ENCODE results near the gene RHBDD1. TPM values are rescaled to one million over a fixed set of nuclear protein-coding genes. Genes with fewer than 3 reads are reported as not detected.

RHBDD1 gene
- total RNA-seq, 1 donor from 2014 or later = 30.0 TPM

DNA sequence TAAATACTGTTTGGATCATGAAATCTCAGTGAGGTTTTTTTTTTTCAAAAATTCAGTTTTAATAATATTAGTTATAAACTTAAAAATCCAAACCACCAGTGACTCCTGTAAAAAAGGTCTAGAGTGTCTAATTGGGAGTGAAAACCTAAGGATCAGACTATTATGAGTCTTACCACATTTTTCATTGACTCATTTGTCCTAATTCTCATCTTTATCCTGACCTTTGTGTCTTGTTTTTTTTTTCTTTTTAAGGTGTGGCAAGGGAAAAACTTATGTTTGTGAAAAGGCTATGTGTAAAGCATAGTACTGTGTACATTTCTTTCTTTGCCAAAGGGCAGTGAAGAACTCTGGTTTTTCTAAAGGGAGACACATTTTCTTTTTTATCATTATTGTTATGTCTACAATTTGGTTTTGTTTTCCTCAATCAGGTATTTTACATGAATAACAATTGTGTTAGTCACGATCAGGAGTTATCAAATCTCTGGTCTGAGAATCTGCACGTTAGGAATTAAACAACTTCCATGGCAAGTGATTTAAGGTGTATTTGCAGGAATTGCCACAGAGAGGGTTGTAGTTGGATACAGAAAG is 52.6 kb downstream of the RHBDD1 start:
- no peak for DNase-seq (ENCODE audit: low spot score)
- TF ChIP-seq, protein P1, sequence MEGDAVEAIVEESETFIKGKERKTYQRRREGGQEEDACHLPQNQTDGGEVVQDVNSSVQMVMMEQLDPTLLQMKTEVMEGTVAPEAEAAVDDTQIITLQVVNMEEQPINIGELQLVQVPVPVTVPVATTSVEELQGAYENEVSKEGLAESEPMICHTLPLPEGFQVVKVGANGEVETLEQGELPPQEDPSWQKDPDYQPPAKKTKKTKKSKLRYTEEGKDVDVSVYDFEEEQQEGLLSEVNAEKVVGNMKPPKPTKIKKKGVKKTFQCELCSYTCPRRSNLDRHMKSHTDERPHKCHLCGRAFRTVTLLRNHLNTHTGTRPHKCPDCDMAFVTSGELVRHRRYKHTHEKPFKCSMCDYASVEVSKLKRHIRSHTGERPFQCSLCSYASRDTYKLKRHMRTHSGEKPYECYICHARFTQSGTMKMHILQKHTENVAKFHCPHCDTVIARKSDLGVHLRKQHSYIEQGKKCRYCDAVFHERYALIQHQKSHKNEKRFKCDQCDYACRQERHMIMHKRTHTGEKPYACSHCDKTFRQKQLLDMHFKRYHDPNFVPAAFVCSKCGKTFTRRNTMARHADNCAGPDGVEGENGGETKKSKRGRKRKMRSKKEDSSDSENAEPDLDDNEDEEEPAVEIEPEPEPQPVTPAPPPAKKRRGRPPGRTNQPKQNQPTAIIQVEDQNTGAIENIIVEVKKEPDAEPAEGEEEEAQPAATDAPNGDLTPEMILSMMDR (IDR thresholded peaks at IDR 0.05) = no peak
- Mint-ChIP-seq H3K27me3 (ENCODE audit: low read depth) (no peaks in the 10 kb centered on the region), H3K36me3 (ENCODE audit: low read depth) (no peaks in the 10 kb centered on the region), H3K4me3 (ENCODE audit: unreplicated experiment) (no peak overlapping the region), H3K9me3 (ENCODE audit: low read depth) (no peaks in the 10 kb centered on the region), H3K27ac (ENCODE audit: unreplicated experiment) (peak overlapping the region; percentile 55), H3K4me1 (ENCODE audit: low read depth) (peaks cover 56% of the 10 kb centered on the region)

- no peak overlapping the region for H3K4me3 Mint-ChIP-seq (ENCODE audit: unreplicated experiment)
- H3K4me1 Mint-ChIP-seq (ENCODE audit: low read depth) = peaks cover 59% of the 10 kb centered on the region
- H3K36me3 Mint-ChIP-seq (ENCODE audit: low read depth) = no peaks in the 10 kb centered on the region
- H3K27me3 Mint-ChIP-seq (ENCODE audit: low read depth) = no peaks in the 10 kb centered on the region
- no peak for DNase-seq (ENCODE audit: low spot score)
- TF ChIP-seq, protein P1 (IDR thresholded peaks at IDR 0.05) = no peak
- H3K9me3 Mint-ChIP-seq (ENCODE audit: low read depth) = no peaks in the 10 kb centered on the region
- H3K27ac Mint-ChIP-seq (ENCODE audit: unreplicated experiment) = no peak overlapping the region
These were observed 53.1 kb downstream of the RHBDD1 start for GRCh38 chr2:226888971-226889370.

- Mint-ChIP-seq H3K4me1 (ENCODE audit: low read depth) (peaks cover 59% of the 10 kb centered on the region), H3K9me3 (ENCODE audit: low read depth) (no peaks in the 10 kb centered on the region), H3K27me3 (ENCODE audit: low read depth) (no peaks in the 10 kb centered on the region), H3K4me3 (ENCODE audit: unreplicated experiment) (no peak overlapping the region), H3K36me3 (ENCODE audit: low read depth) (peaks cover 1% of the 10 kb centered on the region), H3K27ac (ENCODE audit: unreplicated experiment) (no peak overlapping the region)
- no peak for DNase-seq (ENCODE audit: low spot score)
- TF ChIP-seq, protein P1 (IDR thresholded peaks at IDR 0.05) = no peak
These were observed 54.4 kb downstream of the RHBDD1 start for GRCh38 chr2:226890286-226890685.

DNA sequence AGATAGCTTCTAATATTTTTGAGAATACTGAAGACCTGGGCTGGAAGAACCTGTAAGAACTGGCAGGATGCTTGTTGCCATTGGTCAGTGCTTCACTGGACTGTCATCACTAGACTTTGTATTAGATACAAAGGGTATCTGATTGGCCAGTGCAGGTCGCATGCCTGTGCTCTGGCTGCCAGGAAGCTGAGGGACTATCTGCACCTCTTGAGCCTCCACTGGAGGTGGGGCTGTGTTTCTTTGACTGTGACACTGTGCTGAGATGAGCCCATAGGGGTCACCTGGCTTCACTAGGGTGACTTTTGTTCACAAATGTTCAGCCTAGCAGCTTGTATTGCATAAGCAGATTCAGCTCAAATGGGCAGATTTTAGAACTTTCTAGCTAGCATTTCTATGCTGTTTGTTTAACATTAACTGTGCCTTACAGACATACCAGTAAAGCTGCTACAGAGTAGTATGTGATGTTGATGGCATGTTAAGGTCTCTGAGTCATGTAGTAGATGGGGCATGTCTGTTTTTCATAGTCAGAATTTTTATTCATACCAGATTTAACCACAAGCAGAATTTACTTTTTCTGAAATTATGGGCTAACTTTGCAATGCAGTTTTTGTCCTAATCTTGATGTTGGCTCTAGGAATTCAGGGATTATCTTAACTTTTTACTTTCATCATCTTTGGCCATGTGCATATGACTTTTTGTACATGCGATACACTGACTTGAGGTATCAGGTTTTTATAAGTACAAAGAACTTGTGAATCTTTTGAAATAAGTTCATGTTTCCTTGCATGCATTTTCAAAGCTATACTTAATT is 56.1 kb downstream of the RHBDD1 start:
- DNase-seq (ENCODE audit: low spot score) = no peak
- H3K27ac Mint-ChIP-seq (ENCODE audit: unreplicated experiment) = peak overlapping the region; percentile 86
- peaks cover 55% of the 10 kb centered on the region for H3K4me1 Mint-ChIP-seq (ENCODE audit: low read depth)
- no peak overlapping the region for H3K4me3 Mint-ChIP-seq (ENCODE audit: unreplicated experiment)
- no peaks in the 10 kb centered on the region for H3K27me3 Mint-ChIP-seq (ENCODE audit: low read depth)
- peaks cover 6% of the 10 kb centered on the region for H3K36me3 Mint-ChIP-seq (ENCODE audit: low read depth)
- no peaks in the 10 kb centered on the region for H3K9me3 Mint-ChIP-seq (ENCODE audit: low read depth)
- TF ChIP-seq, protein P1 (IDR thresholded peaks at IDR 0.05) = no peak

DNA sequence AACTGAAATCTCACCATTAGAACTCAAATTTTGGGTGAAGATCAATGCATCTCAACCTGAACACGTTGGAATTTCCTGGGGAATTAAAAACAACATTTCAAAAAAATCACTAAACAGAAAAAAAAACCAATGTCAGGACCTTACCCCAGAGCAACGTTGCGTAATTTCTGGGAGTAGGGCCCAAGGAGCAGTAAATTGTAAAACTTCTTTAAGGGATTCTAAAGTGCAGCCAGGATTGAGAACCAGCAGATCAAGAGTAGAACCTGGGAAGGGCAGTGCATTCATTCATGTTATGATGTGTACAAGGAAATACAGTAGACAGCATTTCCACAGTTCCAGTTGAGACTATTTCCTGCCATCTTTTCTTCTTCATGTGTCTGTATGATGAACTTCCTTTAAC is 56.9 kb downstream of the RHBDD1 start:
- H3K4me1 Mint-ChIP-seq (ENCODE audit: low read depth) = peaks cover 49% of the 10 kb centered on the region
- H3K36me3 Mint-ChIP-seq (ENCODE audit: low read depth) = peaks cover 8% of the 10 kb centered on the region
- DNase-seq (ENCODE audit: low spot score) = no peak
- peak overlapping the region; percentile 86 for H3K27ac Mint-ChIP-seq (ENCODE audit: unreplicated experiment)
- no peaks in the 10 kb centered on the region for H3K9me3 Mint-ChIP-seq (ENCODE audit: low read depth)
- no peak overlapping the region for H3K4me3 Mint-ChIP-seq (ENCODE audit: unreplicated experiment)
- H3K27me3 Mint-ChIP-seq (ENCODE audit: low read depth) = no peaks in the 10 kb centered on the region
- TF ChIP-seq, protein P1 (IDR thresholded peaks at IDR 0.05) = no peak

Measured in chondrocyte (in vitro differentiated cells).